Stimulated activated CD8-positive, alpha-beta memory T cell treated with anti-CD3 and anti-CD28 coated beads, Interleukin-2, amount 100 ng/mL, for 48 hours (primary cell): Measurements from ENCODE around the gene FAM186B.

Source experiments
- DNase-seq, 2 donors: peaks; one replicate each; pipeline ENCODE4 v3.0.0-alpha.2; 2020; ENCODE audit warnings: low read depth in 2 of 2

FAM186B gene

GRCh38 chr12:49567611-49568441 is 37.6 kb downstream of the FAM186B start, which contains the start of gene MCRS1:
TSS of gene MCRS1 (minus strand) at chr12:49568142. CDS start at chr12:49566731, 1,411 bp downstream.
- DNase-seq: peak; percentile 77 to 80

- no peak for DNase-seq
Observed at GRCh38 chr12:49567302-49567610, 38.2 kb downstream of the FAM186B start.

GRCh38 chr12:49566361-49566760 is 39.1 kb downstream of the FAM186B start:
- DNase-seq: no peak

- no peak for DNase-seq
Observed at GRCh38 chr12:49565406-49566265, 39.8 kb downstream of the FAM186B start.

GRCh38 chr12:49564686-49565405 is 40.6 kb downstream of the FAM186B start:
- no peak for DNase-seq

- no peak for DNase-seq
Observed at GRCh38 chr12:49563951-49564685, 41.3 kb downstream of the FAM186B start.

- DNase-seq: no peak
Observed at GRCh38 chr12:49562831-49563230, 42.6 kb downstream of the FAM186B start.

GRCh38 chr12:49562233-49562632 is 43.2 kb downstream of the FAM186B start:
- DNase-seq: no peak

GRCh38 chr12:49560695-49561094 is 44.7 kb downstream of the FAM186B start:
- DNase-seq: no peak

GRCh38 chr12:49559011-49559675 is 46.3 kb downstream of the FAM186B start:
- no peak for DNase-seq

GRCh38 chr12:49558526-49558925 is 46.9 kb downstream of the FAM186B start:
- DNase-seq: no peak

- DNase-seq: no peak
Observed at GRCh38 chr12:49557917-49558215, 47.6 kb downstream of the FAM186B start.

GRCh38 chr12:49557187-49557916 is 48.1 kb downstream of the FAM186B start:
- no peak for DNase-seq

- DNase-seq: no peak
Observed at GRCh38 chr12:49556391-49557186, 48.9 kb downstream of the FAM186B start.

- no peak for DNase-seq
Observed at GRCh38 chr12:49555631-49556390, 49.6 kb downstream of the FAM186B start.

- no peak for DNase-seq
Observed at GRCh38 chr12:49554266-49554665, 51.2 kb downstream of the FAM186B start.

GRCh38 chr12:49553512-49554088 is 51.8 kb downstream of the FAM186B start:
- no peak for DNase-seq

- DNase-seq: no peak
Observed at GRCh38 chr12:49552899-49553298, 52.5 kb downstream of the FAM186B start.

GRCh38 chr12:49552425-49552824 is 53.0 kb downstream of the FAM186B start:
- no peak for DNase-seq
